WI38 (cell line): ENCODE results near the gene KCNK3.
A peak's percentile ranks its signal among the peaks of the same experiment; 100 is the strongest.

Experiments used
- H3K4me3 ChIP-seq: 2 replicates; pipeline ENCODE4 v1.5.1; 2011; ENCODE audit warnings: low read depth, mild to moderate bottlenecking, control low read depth, low read length
- CTCF ChIP-seq: IDR thresholded peaks from 2 replicates; pipeline ENCODE4 v1.5.1; 2012; ENCODE audit warnings: low read depth, mild to moderate bottlenecking, control low read depth, low read length

The KCNK3 gene

DNA sequence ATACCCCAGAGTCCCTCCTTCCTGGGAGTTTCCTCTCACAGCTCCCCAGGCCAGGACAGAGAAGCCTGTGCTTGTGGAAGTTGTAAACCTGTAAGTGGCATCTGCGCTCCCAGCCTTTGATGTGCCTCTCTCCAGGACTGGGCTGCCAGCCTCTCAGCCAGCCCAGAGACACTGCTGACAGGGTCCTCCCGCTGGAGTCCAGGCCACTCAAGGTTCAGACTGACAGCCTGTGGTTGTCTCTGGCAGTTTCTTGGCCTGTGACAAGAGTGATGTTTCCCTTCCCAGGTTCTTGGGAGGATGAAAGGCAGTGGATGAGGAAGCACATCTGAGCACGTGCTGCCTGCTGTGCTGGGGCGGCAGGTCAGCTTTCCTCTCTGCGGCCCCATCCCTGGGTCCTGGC is 74.6 kb downstream of the KCNK3 start:
- H3K4me3 ChIP-seq = no peak overlapping the region
- TF ChIP-seq CTCF = no peak

- no peak overlapping the region for H3K4me3 ChIP-seq
- TF ChIP-seq CTCF = no peak
Observed at GRCh38 chr2:26767894-26768487, 75.5 kb downstream of the KCNK3 start.

DNA sequence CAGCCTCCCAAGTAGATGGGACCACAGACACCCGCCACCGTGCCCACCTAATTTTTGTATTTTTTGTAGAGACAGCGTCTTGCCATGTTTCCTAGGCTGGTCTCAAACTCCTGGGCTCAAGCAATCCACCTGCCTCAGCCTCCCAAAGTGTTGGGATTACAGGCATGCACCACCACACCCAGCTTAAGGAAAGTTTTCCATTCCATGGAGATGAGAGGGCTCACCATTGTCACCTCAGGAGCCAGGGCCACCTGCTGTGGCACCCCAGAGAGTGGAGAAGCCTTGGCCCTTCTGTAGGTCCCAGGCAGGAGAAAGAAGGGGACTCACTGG is 76.2 kb downstream of the KCNK3 start:
- H3K4me3 ChIP-seq = no peak overlapping the region
- no peak for TF ChIP-seq CTCF

GRCh38 chr2:26769089-26769761 is 76.7 kb downstream of the KCNK3 start:
- H3K4me3 ChIP-seq = no peak overlapping the region
- no peak for TF ChIP-seq CTCF

DNA sequence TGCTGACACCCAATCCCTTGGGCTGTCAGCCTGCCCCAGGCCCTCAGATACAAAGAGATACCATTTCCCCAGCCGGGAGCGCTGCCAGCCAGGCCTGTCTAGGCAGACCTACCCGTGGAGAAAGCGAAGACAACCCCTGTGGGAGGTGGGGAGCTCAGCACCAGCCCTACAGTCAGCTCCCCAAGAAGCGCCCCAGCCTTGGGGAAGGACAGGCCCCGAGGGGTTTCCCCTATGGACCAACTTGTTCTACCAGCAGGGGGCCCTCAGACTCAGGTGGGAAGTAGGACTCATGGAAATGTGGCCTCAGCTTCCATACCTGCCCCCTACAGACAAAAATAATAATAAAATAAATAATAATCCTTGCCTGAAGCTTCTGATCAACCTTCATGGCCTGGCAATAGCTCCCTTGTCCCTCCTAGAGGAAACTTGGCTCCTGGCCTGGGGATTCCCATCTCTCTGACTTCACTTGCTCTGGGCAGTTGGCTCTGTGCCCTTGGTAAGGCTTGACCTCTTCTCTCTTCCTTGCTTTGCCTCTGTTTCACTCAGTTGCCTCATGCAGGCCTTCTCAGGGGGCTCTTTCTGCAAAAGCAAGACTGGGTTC is 78.6 kb downstream of the KCNK3 start:
- 0 out of 2 replicates have a peak, but pooled peaks have one; percentile 33 for TF ChIP-seq CTCF
- H3K4me3 ChIP-seq = no peak overlapping the region

DNA sequence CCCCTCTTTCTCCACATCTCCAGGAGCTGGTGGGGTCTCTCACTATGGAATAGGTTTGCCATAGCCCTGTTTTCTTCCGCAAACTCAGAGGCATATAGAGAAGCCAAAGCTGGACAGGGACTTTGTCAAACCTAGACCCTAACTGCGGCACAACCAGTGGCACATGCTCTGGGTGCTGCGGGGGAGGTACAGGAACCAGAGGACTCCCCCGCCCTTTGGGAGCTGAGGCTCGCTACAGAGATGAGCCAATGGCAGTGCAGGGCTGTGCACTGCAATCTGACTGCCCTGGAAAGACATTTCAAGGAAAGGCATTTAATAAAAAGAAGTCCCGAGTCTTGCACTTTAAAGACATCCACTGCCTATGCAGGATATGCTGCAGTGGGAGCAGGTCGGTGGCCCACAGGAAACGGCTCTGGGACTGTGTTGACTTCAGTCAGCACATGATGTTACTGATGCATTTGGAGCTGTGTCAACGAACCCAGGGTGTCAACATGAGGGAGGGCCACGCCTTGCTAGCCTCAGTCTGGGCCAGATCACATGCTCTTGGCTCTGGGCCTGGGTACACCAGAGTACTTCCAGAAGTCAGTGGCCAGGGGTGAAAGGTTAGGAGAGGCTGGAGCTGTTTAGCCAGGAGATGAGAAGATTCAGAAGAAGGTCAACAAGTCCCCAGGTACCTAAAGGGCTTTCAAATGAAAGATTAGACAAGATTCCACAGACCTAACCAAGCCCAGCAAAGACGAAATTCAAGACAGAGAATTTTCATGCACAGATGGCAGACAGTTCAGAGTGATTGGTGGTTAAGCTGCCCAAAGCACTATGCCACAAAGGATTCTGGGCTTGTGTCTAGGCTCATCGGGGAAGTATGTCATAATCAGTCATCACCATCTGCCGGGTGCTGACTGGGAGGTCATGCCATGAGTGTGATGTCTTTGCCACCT is 79.8 kb downstream of the KCNK3 start:
- no peak overlapping the region for H3K4me3 ChIP-seq
- TF ChIP-seq CTCF = no peak
